ENCODE results near the gene MAPKAP1. TPM values are rescaled to one million over a fixed set of nuclear protein-coding genes. Genes with fewer than 3 reads are reported as not detected.

Gene MAPKAP1
- total RNA-seq, 2 experiments from 2014 or later = 54.8 to 57.4 TPM

DNA sequence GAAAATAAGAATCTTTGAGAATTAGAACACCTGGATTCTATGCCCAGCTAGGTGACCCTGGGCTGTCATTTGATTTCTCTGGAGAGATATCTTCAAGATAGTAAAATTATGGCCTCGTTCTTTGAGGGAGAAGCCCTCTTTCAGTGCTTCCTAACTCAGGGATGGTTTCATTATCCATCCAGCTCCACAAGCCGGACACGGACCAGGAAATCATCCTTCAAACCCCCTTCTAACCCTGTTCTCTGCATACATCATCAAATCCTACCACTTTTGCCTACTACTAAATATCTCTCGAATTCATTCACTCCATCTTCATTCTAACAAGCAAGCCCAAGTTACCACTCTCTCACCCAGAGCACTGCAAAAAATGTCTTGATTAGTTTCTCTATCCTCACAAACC is 57.2 kb downstream of the MAPKAP1 start:
- Mint-ChIP-seq H3K9me3 (no peaks in the 10 kb centered on the region), H3K27me3 (ENCODE audit: low read depth) (no peaks in the 10 kb centered on the region), H3K27ac (peak overlapping the region; percentile 51), H3K4me3 (peak overlapping the region; percentile 14), H3K36me3 (ENCODE audit: low read depth) (peaks cover 6% of the 10 kb centered on the region), H3K4me1 (ENCODE audit: low read depth) (peaks cover 85% of the 10 kb centered on the region)
- no peak for DNase-seq
- intact Hi-C loops (cut with micrococcal nuclease) = loop anchor here (1.0 to 5.0 kb wide), 8 partner anchors 9 to 453 kb away; partner anchors contain the start of gene MAPKAP1
- CTCF ChIA-PET = no interaction called here

GRCh38 chr9:125649315-125649714 is 57.7 kb downstream of the MAPKAP1 start:
- Mint-ChIP-seq H3K36me3 (ENCODE audit: low read depth) (peaks cover 6% of the 10 kb centered on the region), H3K4me3 (no peak overlapping the region), H3K4me1 (ENCODE audit: low read depth) (peaks cover 87% of the 10 kb centered on the region), H3K27me3 (ENCODE audit: low read depth) (no peaks in the 10 kb centered on the region), H3K9me3 (no peaks in the 10 kb centered on the region), H3K27ac (peak overlapping the region; percentile 37)
- peak; percentile 52 for DNase-seq
- CTCF ChIA-PET = no interaction called here
- intact Hi-C loops (cut with micrococcal nuclease) = loop anchor here (5.0 kb wide), 2 partner anchors 173 to 452 kb away; no protein-coding TSS in a partner anchor

DNA sequence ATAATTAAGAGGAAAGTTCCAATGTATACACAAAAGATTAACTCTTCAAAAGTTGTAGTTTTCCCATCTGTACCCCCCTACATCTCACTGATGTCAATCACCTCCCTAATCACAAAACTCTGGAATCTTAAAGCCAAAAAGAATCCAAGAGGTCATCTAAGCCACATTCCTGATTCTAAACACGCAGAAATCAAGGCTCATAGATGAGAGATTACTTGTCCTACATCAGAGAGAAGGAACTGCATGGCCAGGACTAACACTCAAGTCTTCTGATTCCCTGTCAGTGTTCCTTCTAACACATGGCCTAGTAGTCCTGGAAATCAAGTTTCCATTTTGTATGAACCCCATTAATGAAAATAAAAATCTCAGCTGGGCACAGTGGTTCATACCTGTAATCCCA is 58.7 kb downstream of the MAPKAP1 start:
- H3K27ac Mint-ChIP-seq = no peak overlapping the region
- H3K4me1 Mint-ChIP-seq (ENCODE audit: low read depth) = peaks cover 84% of the 10 kb centered on the region
- CTCF ChIA-PET = interaction anchor here (0.6 to 0.7 kb wide), 2 partner anchors 129 to 842 kb away, joined by 5 to 6 read pairs; no protein-coding TSS in a partner anchor

GRCh38 chr9:125646621-125647100 is 60.3 kb downstream of the MAPKAP1 start:
- intact Hi-C loops (cut with micrococcal nuclease) = loop anchor here (1.0 to 5.0 kb wide), 4 partner anchors 14 to 449 kb away; no protein-coding TSS in a partner anchor
- H3K27ac Mint-ChIP-seq = peak overlapping the region; percentile 37
- H3K36me3 Mint-ChIP-seq (ENCODE audit: low read depth) = peaks cover 4% of the 10 kb centered on the region
- no peaks in the 10 kb centered on the region for H3K9me3 Mint-ChIP-seq
- peak overlapping the region; percentile 47 for H3K4me3 Mint-ChIP-seq
- CTCF ChIA-PET = interaction anchor here (0.7 to 0.8 kb wide), 2 partner anchors 25 to 239 kb away, joined by 3 to 4 read pairs; no protein-coding TSS in a partner anchor
- no peak for DNase-seq
- H3K4me1 Mint-ChIP-seq (ENCODE audit: low read depth) = peaks cover 81% of the 10 kb centered on the region
- H3K27me3 Mint-ChIP-seq (ENCODE audit: low read depth) = no peaks in the 10 kb centered on the region

More for the DNA sequence above, 58.7 kb downstream of the MAPKAP1 start:
- Mint-ChIP-seq H3K4me3 (no peak overlapping the region), H3K36me3 (ENCODE audit: low read depth) (peaks cover 6% of the 10 kb centered on the region), H3K27me3 (ENCODE audit: low read depth) (no peaks in the 10 kb centered on the region), H3K9me3 (no peaks in the 10 kb centered on the region)
- intact Hi-C loops (cut with micrococcal nuclease) = loop anchor here (5.0 kb wide), 2 partner anchors 174 to 451 kb away; no protein-coding TSS in a partner anchor
- DNase-seq = no peak

- peaks cover 4% of the 10 kb centered on the region for H3K36me3 Mint-ChIP-seq (ENCODE audit: low read depth)
- H3K4me1 Mint-ChIP-seq (ENCODE audit: low read depth) = peaks cover 77% of the 10 kb centered on the region
- intact Hi-C loops (cut with micrococcal nuclease) = loop anchor here (1.0 to 5.0 kb wide), 4 partner anchors 15 to 449 kb away; no protein-coding TSS in a partner anchor
- no peak for DNase-seq
- H3K4me3 Mint-ChIP-seq = peak overlapping the region; percentile 47
- H3K9me3 Mint-ChIP-seq = no peaks in the 10 kb centered on the region
- CTCF ChIA-PET = interaction anchor here (0.7 kb wide), 1 partner anchor 24 kb away, joined by 3 read pairs; no protein-coding TSS in a partner anchor
- H3K27me3 Mint-ChIP-seq (ENCODE audit: low read depth) = no peaks in the 10 kb centered on the region
- peak overlapping the region; percentile 37 for H3K27ac Mint-ChIP-seq
Observed at GRCh38 chr9:125646217-125646616, 60.8 kb downstream of the MAPKAP1 start.

- CTCF ChIA-PET = interaction anchor here (0.6 to 1.4 kb wide), 4 partner anchors 12 to 86 kb away, joined by 3 to 7 read pairs (median 3); no protein-coding TSS in a partner anchor
Observed at GRCh38 chr9:125644819-125645507, 62.0 kb downstream of the MAPKAP1 start.

DNA sequence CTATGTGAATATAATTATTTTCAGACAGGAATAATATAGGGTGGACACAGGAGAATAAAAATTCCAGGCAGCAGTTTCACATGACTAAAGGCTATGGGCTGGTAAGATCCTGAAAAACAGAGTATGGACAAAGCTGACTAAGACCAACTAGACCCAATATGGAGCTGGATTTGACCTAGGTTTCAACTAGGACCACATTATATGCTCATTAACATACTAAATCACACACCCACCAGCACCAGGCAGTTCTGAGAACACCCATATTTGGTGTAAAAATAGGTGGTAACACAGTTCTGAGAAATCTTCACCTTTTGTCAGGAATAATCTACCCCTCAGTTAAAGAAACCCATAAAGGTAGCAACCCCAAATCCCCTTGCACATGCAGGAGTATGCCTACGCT is 64.7 kb downstream of the MAPKAP1 start:
- intact Hi-C loops (cut with micrococcal nuclease) = no loop called here
- no peak for DNase-seq
- H3K9me3 Mint-ChIP-seq = no peaks in the 10 kb centered on the region
- H3K4me3 Mint-ChIP-seq = no peak overlapping the region
- CTCF ChIA-PET = interaction anchor here (1.0 kb wide), 1 partner anchor 11 kb away, joined by 4 read pairs; no protein-coding TSS in a partner anchor
- H3K36me3 Mint-ChIP-seq (ENCODE audit: low read depth) = peaks cover 2% of the 10 kb centered on the region
- peaks cover 44% of the 10 kb centered on the region for H3K4me1 Mint-ChIP-seq (ENCODE audit: low read depth)
- no peak overlapping the region for H3K27ac Mint-ChIP-seq
- H3K27me3 Mint-ChIP-seq (ENCODE audit: low read depth) = no peaks in the 10 kb centered on the region

More at GRCh38 chr9:125644819-125645507, 62.0 kb downstream of the MAPKAP1 start:
- H3K4me1 Mint-ChIP-seq (ENCODE audit: low read depth) = peaks cover 64% of the 10 kb centered on the region
- no peaks in the 10 kb centered on the region for H3K27me3 Mint-ChIP-seq (ENCODE audit: low read depth)
- H3K4me3 Mint-ChIP-seq = no peak overlapping the region
- intact Hi-C loops (cut with micrococcal nuclease) = loop anchor here (5.0 kb wide), 2 partner anchors 177 to 448 kb away; no protein-coding TSS in a partner anchor
- no peak for DNase-seq
- H3K36me3 Mint-ChIP-seq (ENCODE audit: low read depth) = peaks cover 2% of the 10 kb centered on the region
- H3K9me3 Mint-ChIP-seq = no peaks in the 10 kb centered on the region
- no peak overlapping the region for H3K27ac Mint-ChIP-seq

DNA sequence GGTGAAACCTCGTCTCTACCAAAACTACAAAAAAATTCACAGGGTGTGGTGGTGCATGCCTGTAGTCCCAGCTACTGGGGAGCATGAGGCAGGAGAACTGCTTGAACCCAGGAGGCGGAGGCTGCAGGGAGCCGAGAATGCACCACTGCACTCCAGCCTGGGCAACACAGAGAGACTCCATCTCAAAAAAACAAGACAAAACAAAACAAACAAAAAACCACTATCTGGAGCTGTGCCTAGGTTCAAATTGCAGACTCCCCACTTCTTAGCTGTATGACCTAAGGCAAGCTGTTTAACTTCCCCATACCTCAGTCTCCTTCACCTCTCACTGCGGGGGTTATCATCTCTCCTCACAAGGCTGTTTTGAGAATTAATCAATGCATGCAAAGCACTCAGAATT is 68.0 kb downstream of the MAPKAP1 start:
- H3K4me3 Mint-ChIP-seq = no peak overlapping the region
- intact Hi-C loops (cut with micrococcal nuclease) = no loop called here
- no peak overlapping the region for H3K27ac Mint-ChIP-seq
- DNase-seq = no peak
- CTCF ChIA-PET = no interaction called here
- H3K27me3 Mint-ChIP-seq (ENCODE audit: low read depth) = no peaks in the 10 kb centered on the region
- no peaks in the 10 kb centered on the region for H3K9me3 Mint-ChIP-seq
- H3K4me1 Mint-ChIP-seq (ENCODE audit: low read depth) = peaks cover 41% of the 10 kb centered on the region
- H3K36me3 Mint-ChIP-seq (ENCODE audit: low read depth) = peaks cover 2% of the 10 kb centered on the region

DNA sequence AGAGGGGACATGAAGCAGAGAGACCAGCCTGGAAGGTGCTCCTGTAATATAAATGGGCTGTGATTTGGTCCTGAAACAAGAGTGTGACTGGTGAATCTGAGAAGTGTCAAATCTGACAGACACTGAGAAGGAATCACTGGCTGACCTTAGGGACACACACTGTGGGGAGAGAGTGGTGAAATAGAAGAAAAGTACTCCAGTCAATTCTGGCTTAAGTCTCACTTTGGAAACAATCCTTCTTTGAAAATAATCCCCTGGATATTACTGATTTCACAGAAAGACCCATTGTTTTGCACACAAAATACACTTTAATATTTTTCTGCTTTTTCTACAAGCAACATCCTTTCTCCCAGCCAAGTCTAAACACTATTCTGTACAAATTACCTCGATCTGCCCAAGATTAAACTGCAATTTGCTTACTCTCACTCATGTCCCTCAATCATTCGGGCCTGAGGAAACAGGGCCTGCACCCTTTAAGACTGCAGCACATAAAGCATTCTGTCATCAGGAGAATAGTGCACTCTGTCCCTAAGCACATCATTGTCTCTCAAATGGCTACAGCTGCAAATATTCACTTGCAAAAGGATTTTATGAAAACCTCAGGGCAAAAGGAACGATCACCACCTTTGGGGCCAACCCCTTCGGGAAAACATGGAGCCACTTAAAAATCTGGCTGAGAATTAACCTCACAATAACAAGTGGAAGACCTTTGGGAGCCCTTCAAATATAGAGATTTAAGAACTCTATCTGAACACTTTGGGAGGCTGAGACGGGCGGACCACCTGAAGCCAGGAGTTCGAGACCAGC is 68.6 kb downstream of the MAPKAP1 start:
- no peak for DNase-seq
- H3K27ac Mint-ChIP-seq = no peak overlapping the region
- no peak overlapping the region for H3K4me3 Mint-ChIP-seq
- H3K36me3 Mint-ChIP-seq (ENCODE audit: low read depth) = peaks cover 2% of the 10 kb centered on the region
- H3K27me3 Mint-ChIP-seq (ENCODE audit: low read depth) = no peaks in the 10 kb centered on the region
- intact Hi-C loops (cut with micrococcal nuclease) = no loop called here
- no peaks in the 10 kb centered on the region for H3K9me3 Mint-ChIP-seq
- CTCF ChIA-PET = no interaction called here
- H3K4me1 Mint-ChIP-seq (ENCODE audit: low read depth) = peaks cover 42% of the 10 kb centered on the region

GRCh38 chr9:125637241-125637640 is 69.8 kb downstream of the MAPKAP1 start:
- H3K27ac Mint-ChIP-seq = no peak overlapping the region
- H3K36me3 Mint-ChIP-seq (ENCODE audit: low read depth) = peaks cover 2% of the 10 kb centered on the region
- no peak overlapping the region for H3K4me3 Mint-ChIP-seq
- intact Hi-C loops (cut with micrococcal nuclease) = no loop called here
- no peaks in the 10 kb centered on the region for H3K27me3 Mint-ChIP-seq (ENCODE audit: low read depth)
- peaks cover 47% of the 10 kb centered on the region for H3K4me1 Mint-ChIP-seq (ENCODE audit: low read depth)
- CTCF ChIA-PET = interaction anchor here (0.7 kb wide), 1 partner anchor 244 kb away, joined by 3 read pairs; no protein-coding TSS in a partner anchor
- DNase-seq = no peak
- no peaks in the 10 kb centered on the region for H3K9me3 Mint-ChIP-seq

DNA sequence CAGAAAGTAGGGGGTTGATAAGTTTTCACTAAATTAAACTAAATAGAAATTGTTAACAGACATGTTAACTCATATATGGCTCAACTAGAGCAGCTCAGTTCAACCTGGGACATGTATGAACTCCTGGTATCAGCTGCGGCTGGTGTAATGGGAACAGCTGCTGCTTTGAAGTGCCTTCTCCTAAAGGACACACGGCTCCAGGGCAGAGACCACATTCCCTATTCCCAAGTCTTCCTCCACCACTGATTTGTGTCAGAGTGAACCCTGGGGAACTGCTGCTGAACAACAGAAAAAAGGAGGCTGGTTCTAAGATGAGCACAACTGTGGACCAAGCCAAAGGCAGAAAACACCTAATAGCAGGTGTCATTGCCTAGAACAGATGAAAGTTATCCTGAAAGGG is 71.1 kb downstream of the MAPKAP1 start:
- intact Hi-C loops (cut with micrococcal nuclease) = no loop called here
- no peak for DNase-seq

More for the DNA sequence above, 71.1 kb downstream of the MAPKAP1 start:
- Mint-ChIP-seq H3K27me3 (ENCODE audit: low read depth) (no peaks in the 10 kb centered on the region), H3K4me1 (ENCODE audit: low read depth) (peaks cover 57% of the 10 kb centered on the region), H3K4me3 (no peak overlapping the region), H3K36me3 (ENCODE audit: low read depth) (peaks cover 2% of the 10 kb centered on the region), H3K27ac (no peak overlapping the region), H3K9me3 (no peaks in the 10 kb centered on the region)
- CTCF ChIA-PET = no interaction called here

Data from activated naive CD4-positive, alpha-beta T cell treated with anti-CD3 and anti-CD28 coated beads for 36 hours (primary cell).